Inflammatory macrophage (primary cell): Measurements from ENCODE around the gene STK4.

Experiments
- DNase-seq, 2 donors: peaks; one replicate each; pipeline ENCODE4 v3.0.0-alpha.2; 2020 to 2022

Gene STK4

GRCh38 chr20:45090481-45090880 is 124.2 kb downstream of the STK4 start:
- no peak for DNase-seq

- peak in 1 of 2 donors; percentile 21 for DNase-seq
Measured at GRCh38 chr20:45091366-45091765, 125.1 kb downstream of the STK4 start.

GRCh38 chr20:45092898-45093297 is 126.6 kb downstream of the STK4 start:
- no peak for DNase-seq

GRCh38 chr20:45094201-45094600 is 127.9 kb downstream of the STK4 start:
- DNase-seq, result no peak

- DNase-seq, result no peak
Measured at GRCh38 chr20:45094864-45095574, 128.7 kb downstream of the STK4 start.

GRCh38 chr20:45095805-45096238 is 129.5 kb downstream of the STK4 start:
- peak; percentile 48 to 70 for DNase-seq

- DNase-seq, result no peak
Measured at GRCh38 chr20:45096781-45097180, 130.5 kb downstream of the STK4 start.

- peak; percentile 54 to 71 for DNase-seq
Measured at GRCh38 chr20:45097485-45098102, 131.3 kb downstream of the STK4 start.

GRCh38 chr20:45098103-45098773 is 131.9 kb downstream of the STK4 start:
- peak; percentile 3 to 39 for DNase-seq

GRCh38 chr20:45100563-45101245 is 134.4 kb downstream of the STK4 start, which contains the start of gene KCNS1:
KCNS1 (minus strand) TSS chr20:45101127; CDS start chr20:45099236, 1,891 bp downstream.
- DNase-seq, result no peak

GRCh38 chr20:45101333-45101850 is 135.1 kb downstream of the STK4 start:
- DNase-seq, result no peak

GRCh38 chr20:45103072-45103471 is 136.8 kb downstream of the STK4 start:
- no peak for DNase-seq

GRCh38 chr20:45104786-45105185 is 138.5 kb downstream of the STK4 start:
- DNase-seq, result no peak

GRCh38 chr20:45105317-45105716 is 139.0 kb downstream of the STK4 start:
- no peak for DNase-seq

GRCh38 chr20:45109634-45110033 is 143.3 kb downstream of the STK4 start:
- DNase-seq, result no peak

GRCh38 chr20:45110301-45110700 is 144.0 kb downstream of the STK4 start:
- no peak for DNase-seq

- DNase-seq, result no peak
Measured at GRCh38 chr20:45111285-45111684, 145.0 kb downstream of the STK4 start.

GRCh38 chr20:45111799-45112471 is 145.6 kb downstream of the STK4 start:
- DNase-seq, result no peak

- DNase-seq, result no peak
Measured at GRCh38 chr20:45112754-45113153, 146.4 kb downstream of the STK4 start.

- no peak for DNase-seq
Measured at GRCh38 chr20:45113865-45114264, 147.6 kb downstream of the STK4 start.

GRCh38 chr20:45114465-45115385 is 148.4 kb downstream of the STK4 start, which contains the start of gene WFDC5:
WFDC5 (minus strand) TSS chr20:45115174; CDS start chr20:45115083, 91 bp downstream.
- no peak for DNase-seq
